HepG2 (cell line): ENCODE measurements around the gene PTCD1. TPM values are rescaled to one million over a fixed set of nuclear protein-coding genes. Genes with fewer than 3 reads are reported as not detected.

Source experiments
- CHD2 ChIP-seq: IDR thresholded peaks from 2 replicates; pipeline ENCODE4 v1.6.1; 2011; ENCODE audit warnings: low read depth, low read length, improper control_type of control experiment
- GFI1 ChIP-seq: sonication (generic); formaldehyde crosslinking; IDR thresholded peaks from 2 replicates; pipeline ENCODE4 v1.5.0; 2020; ENCODE audit warnings: missing genetic modification reagents, mild to moderate bottlenecking, borderline replicate concordance
- HDAC2 ChIP-seq: sonication (generic); formaldehyde crosslinking; IDR thresholded peaks from 2 replicates; pipeline ENCODE4 v1.4.0; 2020; ENCODE audit warnings: missing genetic modification reagents
- HNRNPK ChIP-seq: fragments of 200-400 bp; formaldehyde crosslinking; IDR thresholded peaks from 2 replicates; pipeline ENCODE4 v1.6.1; 2018; ENCODE audit warnings: low read length, low read depth, moderate library complexity, mild to moderate bottlenecking; ENCODE audit not compliant: poor library complexity, severe bottlenecking
- MTF1 ChIP-seq: sonication (generic); formaldehyde crosslinking; IDR thresholded peaks from 2 replicates; pipeline ENCODE4 v1.5.0; 2020; ENCODE audit warnings: missing genetic modification reagents
- NPAS2 ChIP-seq: sonication (generic); formaldehyde crosslinking; IDR thresholded peaks from 2 replicates; pipeline ENCODE4 v1.8.0; 2022; ENCODE audit warnings: mild to moderate bottlenecking, missing genetic modification reagents, borderline replicate concordance
- RAD51 ChIP-seq: fragments of 450-650 bp; IDR thresholded peaks from 2 replicates; pipeline ENCODE4 v1.6.1; 2016; ENCODE audit warnings: borderline replicate concordance
- SALL1 ChIP-seq: sonication (generic); formaldehyde crosslinking; IDR thresholded peaks from 2 replicates; pipeline ENCODE4 v1.8.0; 2022; ENCODE audit warnings: mild to moderate bottlenecking, missing genetic modification reagents
- SMAD3 ChIP-seq: sonication (generic); formaldehyde crosslinking; IDR thresholded peaks from 2 replicates; pipeline ENCODE4 v1.4.0; 2020; ENCODE audit warnings: missing genetic modification reagents
- SP5 ChIP-seq: IDR thresholded peaks from 2 replicates; pipeline ENCODE4 v1.6.1; 2016; ENCODE audit warnings: low read depth, borderline replicate concordance
- YY1 ChIP-seq: IDR thresholded peaks from 2 replicates; pipeline ENCODE4 v1.6.1; 2011; ENCODE audit warnings: low read length, low read depth, moderate library complexity, mild to moderate bottlenecking; ENCODE audit not compliant: insufficient read depth, insufficient replicate concordance
- ZC3H4 ChIP-seq: sonication (generic); formaldehyde crosslinking; IDR thresholded peaks from 2 replicates; pipeline ENCODE4 v1.4.0; 2020; ENCODE audit warnings: missing genetic modification reagents, borderline replicate concordance
- ZNF17 ChIP-seq: sonication (generic); formaldehyde crosslinking; IDR thresholded peaks from 2 replicates; pipeline ENCODE4 v1.5.0; 2020; ENCODE audit warnings: mild to moderate bottlenecking, missing genetic modification reagents
- ZNF264 ChIP-seq: sonication (generic); formaldehyde crosslinking; IDR thresholded peaks from 2 replicates; pipeline ENCODE4 v1.4.0; 2020; ENCODE audit warnings: missing genetic modification reagents
- ZNF644 ChIP-seq: IDR thresholded peaks from 2 replicates; pipeline ENCODE4 v1.6.1; 2016; ENCODE audit warnings: low read depth
- ZNF672 ChIP-seq: sonication (generic); formaldehyde crosslinking; IDR thresholded peaks from 2 replicates; pipeline ENCODE4 v1.8.1; 2022; ENCODE audit warnings: missing genetic modification reagents
- polyA plus RNA-seq, 8 experiments: library from polyadenylated mRNA; depleted of rRNA in 3 of 8; stranded (reverse) in 7 of 8; unstranded in 1 of 8; fragments of >200 nt; fragmentation: Illumina TruSeq in 4 of 8; extraction: Trizol in 4 of 8; gene quantifications; 2 replicates each; pipeline versions ENCODE4 v1.2.1 to v1.2.3, GENCODE V29; 2011 to 2016; ENCODE audit warnings: low read depth in 4 of 8, missing spikeins in 1 of 8, mixed read lengths in 1 of 8; ENCODE audit not compliant: insufficient read depth in 1 of 8
- total RNA-seq, 5 experiments: library from RNA; depleted of rRNA; stranded (reverse); fragments of >200 nt; fragmentation: Illumina TruSeq; extraction: Trizol; gene quantifications; 2 replicates each; pipeline ENCODE4 v1.2.3, GENCODE V29; 2016; ENCODE audit warnings: low read depth in 1 of 5
- TF ChIP-seq, protein P1 (sequence below): fragments of 450-650 bp; IDR thresholded peaks from 2 replicates; pipeline ENCODE4 v1.6.1; 2017
- TF ChIP-seq, protein P2 (sequence below): sonication (generic); formaldehyde crosslinking; IDR thresholded peaks from 2 replicates; pipeline ENCODE4 v1.5.1; 2020; ENCODE audit warnings: mild to moderate bottlenecking, missing genetic modification reagents, borderline replicate concordance
- TF ChIP-seq, protein P3 (sequence below): sonication (generic); formaldehyde crosslinking; IDR thresholded peaks from 2 replicates; pipeline ENCODE4 v1.5.1; 2020; ENCODE audit warnings: missing genetic modification reagents, mild to moderate bottlenecking, borderline replicate concordance
- TF ChIP-seq, protein P4 (sequence below): sonication (generic); formaldehyde crosslinking; IDR thresholded peaks from 2 replicates; pipeline ENCODE4 v1.4.0; 2020; ENCODE audit warnings: low read depth, missing genetic modification reagents
- TF ChIP-seq, protein P5 (sequence below): sonication (generic); formaldehyde crosslinking; IDR thresholded peaks from 2 replicates; pipeline ENCODE4 v1.9.0; 2021; ENCODE audit warnings: missing genetic modification reagents, mild to moderate bottlenecking, borderline replicate concordance

The PTCD1 gene
- total and polyA plus RNA-seq, 2 of the 13 experiments (the other 11 are each of a cell fraction or from before 2014, with no cell fraction given): 3.0 to 8.4 TPM

DNA sequence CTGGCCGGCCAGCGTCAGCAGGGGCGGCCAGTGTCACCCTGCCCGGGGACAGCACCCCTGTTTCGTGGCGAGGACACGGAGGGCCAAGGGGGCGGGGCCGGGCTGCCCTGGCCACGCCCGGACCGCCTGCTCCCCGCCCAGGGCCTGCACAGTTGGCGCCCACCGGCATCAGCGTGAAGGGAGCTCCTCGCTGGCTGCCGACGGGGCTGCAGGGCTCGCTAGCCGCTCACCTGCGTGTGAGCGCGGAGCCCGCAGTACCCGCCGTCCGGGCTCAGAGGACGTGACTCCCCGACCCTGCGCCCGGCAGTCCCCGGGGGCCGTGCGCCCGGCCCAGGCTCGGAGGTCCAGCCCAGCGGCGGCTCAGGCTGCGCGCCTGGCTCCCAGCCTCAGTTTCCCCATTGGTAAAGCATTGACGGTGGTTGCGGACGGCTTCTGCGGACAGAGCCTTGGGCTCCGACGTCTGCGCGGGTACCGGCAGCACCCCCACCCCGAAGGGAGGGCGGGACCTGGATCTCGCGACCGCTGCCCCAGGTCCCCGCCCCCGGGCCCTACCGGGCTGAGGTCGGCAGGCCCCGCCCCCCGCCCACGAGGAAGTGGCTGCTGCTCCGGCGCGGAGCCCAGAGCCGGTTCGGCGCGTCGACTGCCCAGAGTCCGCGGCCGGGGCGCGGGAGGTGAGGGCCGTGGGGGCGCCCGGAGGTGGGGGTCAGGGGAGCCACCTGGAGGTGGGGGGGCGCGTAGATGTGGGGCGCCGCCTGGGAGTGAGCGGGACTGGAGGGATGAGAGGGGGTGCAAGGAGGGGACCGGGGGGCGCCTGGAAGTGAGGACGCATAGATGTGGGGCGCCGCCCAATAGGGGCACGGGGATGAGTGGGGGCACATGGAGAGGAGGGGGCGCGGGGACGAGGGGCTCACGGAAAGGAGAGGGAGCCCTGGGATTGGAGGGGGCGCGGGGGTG lies 64.2 kb downstream of the PTCD1 start, which contains the start of gene ARPC1B (continued):
- TF ChIP-seq, protein P1, sequence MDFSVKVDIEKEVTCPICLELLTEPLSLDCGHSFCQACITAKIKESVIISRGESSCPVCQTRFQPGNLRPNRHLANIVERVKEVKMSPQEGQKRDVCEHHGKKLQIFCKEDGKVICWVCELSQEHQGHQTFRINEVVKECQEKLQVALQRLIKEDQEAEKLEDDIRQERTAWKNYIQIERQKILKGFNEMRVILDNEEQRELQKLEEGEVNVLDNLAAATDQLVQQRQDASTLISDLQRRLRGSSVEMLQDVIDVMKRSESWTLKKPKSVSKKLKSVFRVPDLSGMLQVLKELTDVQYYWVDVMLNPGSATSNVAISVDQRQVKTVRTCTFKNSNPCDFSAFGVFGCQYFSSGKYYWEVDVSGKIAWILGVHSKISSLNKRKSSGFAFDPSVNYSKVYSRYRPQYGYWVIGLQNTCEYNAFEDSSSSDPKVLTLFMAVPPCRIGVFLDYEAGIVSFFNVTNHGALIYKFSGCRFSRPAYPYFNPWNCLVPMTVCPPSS: no peak
- TF ChIP-seq HNRNPK (peak; percentile 32), ZNF264 (CRISPR knock-in tag) (no peak), ZNF644 (CRISPR knock-in tag) (no peak), CHD2 (peak; percentile 84), NPAS2 (CRISPR knock-in tag) (no peak), HDAC2 (CRISPR knock-in tag) (no peak), GFI1 (peak; percentile 37; the same call in 1 of the 2 replicates), YY1 (no peak), MTF1 (no peak), ZC3H4 (CRISPR knock-in tag) (no peak), ZNF17 (no peak), SP5 (CRISPR knock-in tag) (peak; percentile 31), SMAD3 (CRISPR knock-in tag) (no peak), ZNF672 (CRISPR knock-in tag) (no peak), SALL1 (CRISPR knock-in tag) (peak; percentile 39; the same call in 1 of the 2 replicates), RAD51 (no peak)
- TF ChIP-seq, protein P2, sequence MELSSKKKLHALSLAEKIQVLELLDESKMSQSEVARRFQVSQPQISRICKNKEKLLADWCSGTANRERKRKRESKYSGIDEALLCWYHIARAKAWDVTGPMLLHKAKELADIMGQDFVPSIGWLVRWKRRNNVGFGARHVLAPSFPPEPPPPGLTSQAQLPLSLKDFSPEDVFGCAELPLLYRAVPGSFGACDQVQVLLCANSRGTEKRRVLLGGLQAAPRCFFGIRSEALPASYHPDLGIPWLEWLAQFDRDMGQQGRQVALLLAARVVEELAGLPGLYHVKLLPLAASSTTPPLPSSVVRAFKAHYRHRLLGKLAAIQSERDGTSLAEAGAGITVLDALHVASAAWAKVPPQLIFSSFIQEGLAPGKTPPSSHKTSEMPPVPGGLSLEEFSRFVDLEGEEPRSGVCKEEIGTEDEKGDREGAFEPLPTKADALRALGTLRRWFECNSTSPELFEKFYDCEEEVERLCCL: no peak
- TF ChIP-seq, protein P3, sequence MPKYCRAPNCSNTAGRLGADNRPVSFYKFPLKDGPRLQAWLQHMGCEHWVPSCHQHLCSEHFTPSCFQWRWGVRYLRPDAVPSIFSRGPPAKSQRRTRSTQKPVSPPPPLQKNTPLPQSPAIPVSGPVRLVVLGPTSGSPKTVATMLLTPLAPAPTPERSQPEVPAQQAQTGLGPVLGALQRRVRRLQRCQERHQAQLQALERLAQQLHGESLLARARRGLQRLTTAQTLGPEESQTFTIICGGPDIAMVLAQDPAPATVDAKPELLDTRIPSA (CRISPR knock-in tag): 0 out of 2 replicates have a peak, but pooled peaks have one; percentile 65
- TF ChIP-seq, protein P4, sequence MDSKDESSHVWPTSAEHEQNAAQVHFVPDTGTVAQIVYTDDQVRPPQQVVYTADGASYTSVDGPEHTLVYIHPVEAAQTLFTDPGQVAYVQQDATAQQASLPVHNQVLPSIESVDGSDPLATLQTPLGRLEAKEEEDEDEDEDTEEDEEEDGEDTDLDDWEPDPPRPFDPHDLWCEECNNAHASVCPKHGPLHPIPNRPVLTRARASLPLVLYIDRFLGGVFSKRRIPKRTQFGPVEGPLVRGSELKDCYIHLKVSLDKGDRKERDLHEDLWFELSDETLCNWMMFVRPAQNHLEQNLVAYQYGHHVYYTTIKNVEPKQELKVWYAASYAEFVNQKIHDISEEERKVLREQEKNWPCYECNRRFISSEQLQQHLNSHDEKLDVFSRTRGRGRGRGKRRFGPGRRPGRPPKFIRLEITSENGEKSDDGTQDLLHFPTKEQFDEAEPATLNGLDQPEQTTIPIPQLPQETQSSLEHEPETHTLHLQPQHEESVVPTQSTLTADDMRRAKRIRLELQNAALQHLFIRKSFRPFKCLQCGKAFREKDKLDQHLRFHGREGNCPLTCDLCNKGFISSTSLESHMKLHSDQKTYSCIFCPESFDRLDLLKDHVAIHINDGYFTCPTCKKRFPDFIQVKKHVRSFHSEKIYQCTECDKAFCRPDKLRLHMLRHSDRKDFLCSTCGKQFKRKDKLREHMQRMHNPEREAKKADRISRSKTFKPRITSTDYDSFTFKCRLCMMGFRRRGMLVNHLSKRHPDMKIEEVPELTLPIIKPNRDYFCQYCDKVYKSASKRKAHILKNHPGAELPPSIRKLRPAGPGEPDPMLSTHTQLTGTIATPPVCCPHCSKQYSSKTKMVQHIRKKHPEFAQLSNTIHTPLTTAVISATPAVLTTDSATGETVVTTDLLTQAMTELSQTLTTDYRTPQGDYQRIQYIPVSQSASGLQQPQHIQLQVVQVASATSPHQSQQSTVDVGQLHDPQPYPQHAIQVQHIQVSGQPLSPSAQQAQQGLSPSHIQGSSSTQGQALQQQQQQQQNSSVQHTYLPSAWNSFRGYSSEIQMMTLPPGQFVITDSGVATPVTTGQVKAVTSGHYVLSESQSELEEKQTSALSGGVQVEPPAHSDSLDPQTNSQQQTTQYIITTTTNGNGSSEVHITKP (CRISPR knock-in tag): no peak
- TF ChIP-seq, protein P5, sequence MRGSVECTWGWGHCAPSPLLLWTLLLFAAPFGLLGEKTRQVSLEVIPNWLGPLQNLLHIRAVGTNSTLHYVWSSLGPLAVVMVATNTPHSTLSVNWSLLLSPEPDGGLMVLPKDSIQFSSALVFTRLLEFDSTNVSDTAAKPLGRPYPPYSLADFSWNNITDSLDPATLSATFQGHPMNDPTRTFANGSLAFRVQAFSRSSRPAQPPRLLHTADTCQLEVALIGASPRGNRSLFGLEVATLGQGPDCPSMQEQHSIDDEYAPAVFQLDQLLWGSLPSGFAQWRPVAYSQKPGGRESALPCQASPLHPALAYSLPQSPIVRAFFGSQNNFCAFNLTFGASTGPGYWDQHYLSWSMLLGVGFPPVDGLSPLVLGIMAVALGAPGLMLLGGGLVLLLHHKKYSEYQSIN (CRISPR knock-in tag): no peak
